GM19328 (cell line): Measurements from ENCODE around the gene GFOD1.
"Not testable (repeated sequence)": the region's sequence is repeated elsewhere in the genome, so short reads cannot be mapped to it uniquely, and the experiment has no call there.

ENCODE experiments used
- ATAC-seq: cut with Tn5 transposase; IDR thresholded peaks from one replicate; pipeline ENCODE4 v1.9.1; 2021; ENCODE audit warnings: mild to moderate bottlenecking, moderate library complexity; ENCODE audit not compliant: unreplicated experiment

Gene GFOD1

DNA sequence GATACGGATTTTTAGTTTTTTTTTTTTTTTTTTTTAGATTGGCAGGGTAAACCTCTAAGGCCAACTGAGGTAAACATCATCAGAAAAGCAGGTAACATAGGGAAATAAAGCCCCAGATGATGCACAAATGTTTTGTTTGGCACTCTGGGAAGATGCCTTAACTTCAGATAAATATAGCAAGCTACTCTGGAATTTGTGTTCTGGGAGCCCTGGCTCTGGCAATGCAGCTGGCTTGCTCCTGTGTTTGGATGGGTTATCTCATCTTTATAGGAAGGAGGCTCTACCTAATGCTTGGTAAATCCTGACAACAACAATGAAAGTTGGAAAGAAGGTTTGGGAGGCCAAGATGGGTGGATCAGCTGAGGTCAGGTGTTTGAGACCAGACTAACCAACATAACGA lies 77.4 kb downstream of the GFOD1 start:
- ATAC-seq, result no peak

GRCh38 chr6:13407709-13408695 lies 79.4 kb downstream of the GFOD1 start:
- ATAC-seq, result no peak

DNA sequence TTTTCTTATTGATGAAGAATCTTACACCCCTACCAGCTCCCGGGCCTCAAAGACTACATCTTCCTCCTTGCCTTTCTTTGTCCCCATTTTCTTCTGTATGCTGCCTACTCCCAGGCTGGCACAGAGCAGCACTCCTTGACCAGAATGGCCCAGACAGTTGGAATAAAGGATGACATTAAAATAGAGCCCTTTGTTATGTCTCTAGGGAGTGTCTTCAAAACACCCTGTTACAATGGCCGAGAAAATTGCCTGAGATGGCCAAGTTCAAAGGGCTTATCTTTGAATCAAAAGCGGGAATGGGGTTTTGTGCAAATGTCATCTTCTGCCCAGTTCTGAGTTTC lies 80.1 kb downstream of the GFOD1 start:
- ATAC-seq, result no peak

DNA sequence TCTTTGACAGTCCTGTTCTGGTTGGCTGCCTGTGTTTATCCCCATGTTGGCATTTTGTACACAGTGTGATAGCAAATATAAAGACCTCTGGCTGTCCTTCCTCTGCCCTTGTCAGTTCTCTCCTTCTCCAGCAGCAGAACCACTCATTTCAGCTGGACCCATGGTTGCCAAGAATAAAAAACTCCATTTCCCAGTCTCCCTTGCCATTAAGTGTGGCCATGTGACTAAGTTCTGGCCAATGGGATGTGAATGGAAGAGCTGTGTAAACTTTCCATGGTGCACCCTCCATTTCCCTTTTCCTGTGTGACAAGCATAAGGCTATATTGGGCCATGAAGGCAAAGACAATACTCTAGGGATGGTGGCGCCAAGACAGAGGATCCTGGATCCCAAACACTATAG lies 80.6 kb downstream of the GFOD1 start:
- ATAC-seq, result no peak

DNA sequence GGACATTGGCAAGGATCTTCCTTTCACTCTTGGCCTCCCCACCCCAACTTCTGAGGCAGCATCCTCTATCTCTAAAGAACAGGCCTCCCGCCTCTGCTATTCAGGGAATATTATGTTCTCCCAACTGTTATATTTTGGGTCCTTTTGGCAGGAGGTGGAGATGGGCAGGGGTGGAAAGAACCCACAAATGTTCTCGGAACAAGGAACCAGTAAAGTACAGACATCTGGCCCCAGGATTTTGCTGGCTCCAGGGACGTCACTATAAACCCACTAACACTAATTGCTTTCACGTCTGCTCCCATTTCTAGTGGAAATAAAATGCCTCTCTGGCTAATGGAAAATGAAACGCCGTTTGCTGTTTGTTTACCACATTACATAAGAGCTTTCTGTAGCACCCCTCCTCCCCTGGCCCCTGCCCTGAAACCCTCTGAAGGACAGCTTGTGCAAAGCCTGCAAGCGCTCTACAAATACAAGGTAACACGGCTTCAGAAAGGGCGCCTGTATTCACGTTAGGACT lies 81.4 kb downstream of the GFOD1 start:
- ATAC-seq, result no peak

GRCh38 chr6:13404892-13405254 lies 82.5 kb downstream of the GFOD1 start:
- ATAC-seq, result no peak

DNA sequence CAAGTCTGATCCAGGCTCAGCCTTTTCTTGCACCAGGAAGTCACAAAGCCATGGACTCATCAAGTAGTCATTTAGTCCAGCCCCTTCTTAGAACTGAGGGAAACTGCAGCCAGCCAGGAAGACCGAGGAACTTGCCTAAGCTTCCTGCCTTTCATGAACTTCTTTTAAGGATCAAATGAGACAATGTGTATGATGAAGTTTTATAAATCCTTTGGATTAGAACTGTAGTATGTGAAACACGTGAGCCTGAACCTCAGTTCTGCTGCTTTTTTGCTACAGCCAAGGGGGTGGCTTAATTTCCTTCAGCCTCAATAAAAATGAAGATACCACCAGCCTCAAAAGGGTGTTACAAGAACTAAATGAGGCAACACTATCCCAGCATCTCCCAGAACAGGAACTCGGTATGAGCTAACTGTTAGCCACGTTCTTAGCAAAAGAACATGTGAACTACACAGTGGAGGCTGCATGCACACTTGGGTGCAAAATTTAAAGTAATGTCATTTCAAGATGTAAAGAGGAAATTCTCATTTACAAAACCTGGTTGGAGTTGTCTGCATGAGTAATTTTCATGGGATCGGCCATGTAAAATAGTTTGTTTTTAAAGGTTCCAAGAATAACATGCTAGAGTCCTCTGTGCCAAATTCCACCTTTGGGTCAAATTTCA lies 83.0 kb downstream of the GFOD1 start:
- ATAC-seq, result no peak

- no peak for ATAC-seq
Observed at GRCh38 chr6:13402711-13403110, 84.7 kb downstream of the GFOD1 start.

GRCh38 chr6:13400772-13401171 lies 86.6 kb downstream of the GFOD1 start:
- ATAC-seq, result no peak

DNA sequence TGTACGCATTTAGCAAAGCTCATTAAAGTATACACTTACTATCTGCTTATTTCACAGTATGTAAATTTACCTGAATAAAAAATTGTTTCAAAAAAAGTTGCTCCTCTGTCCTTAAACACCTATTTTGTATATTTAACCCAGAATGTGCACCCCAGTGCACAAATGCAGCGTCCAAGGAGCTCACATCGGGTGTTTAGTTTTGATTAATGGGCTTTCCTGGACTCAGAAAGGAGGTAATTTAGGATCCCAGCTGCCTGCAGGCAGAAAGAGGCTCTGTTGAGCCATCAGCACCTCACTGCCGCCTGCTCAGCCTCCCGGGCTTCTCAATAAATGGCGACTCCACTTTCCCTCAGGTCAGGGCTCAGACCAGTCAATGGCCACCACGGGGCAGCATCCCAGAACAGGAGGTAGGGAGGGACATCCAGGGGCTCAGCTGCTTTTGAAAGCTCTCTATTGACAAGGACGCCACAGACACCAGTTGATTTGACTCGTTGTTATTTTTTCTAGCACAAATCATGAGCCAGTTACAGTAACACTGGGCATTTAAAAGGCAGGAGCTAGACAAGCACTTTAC lies 88.9 kb downstream of the GFOD1 start:
- no peak for ATAC-seq

GRCh38 chr6:13398069-13398381 lies 89.4 kb downstream of the GFOD1 start:
- no peak for ATAC-seq

GRCh38 chr6:13397359-13398068 lies 89.9 kb downstream of the GFOD1 start:
- peak; percentile 67 for ATAC-seq

DNA sequence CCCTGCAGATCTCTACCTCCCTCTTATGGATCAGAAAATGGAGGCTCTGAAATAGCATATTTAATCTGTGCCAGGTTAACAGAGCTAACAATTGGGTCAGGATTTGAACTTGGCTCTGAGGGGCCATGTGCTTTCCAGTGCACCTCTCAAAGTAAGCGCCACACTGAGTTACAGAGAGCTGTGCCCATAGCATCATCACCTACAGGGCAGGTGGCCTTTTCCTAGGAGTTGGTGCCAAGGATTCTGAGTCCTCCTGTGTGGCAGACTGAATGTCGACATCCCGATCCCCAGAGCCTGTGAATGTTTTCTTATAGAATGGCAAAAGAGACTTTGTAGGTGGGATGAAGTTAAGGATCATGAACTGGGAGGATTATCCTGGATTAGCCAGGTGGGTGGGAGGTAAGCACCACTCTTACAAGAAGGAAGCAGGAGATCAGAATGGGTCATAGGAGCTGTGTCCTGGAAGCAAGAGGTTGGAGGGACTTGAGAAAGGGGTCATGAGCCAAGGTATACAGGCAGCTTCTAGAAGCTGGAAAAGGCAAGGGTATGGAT lies 91.1 kb downstream of the GFOD1 start:
- no peak for ATAC-seq

DNA sequence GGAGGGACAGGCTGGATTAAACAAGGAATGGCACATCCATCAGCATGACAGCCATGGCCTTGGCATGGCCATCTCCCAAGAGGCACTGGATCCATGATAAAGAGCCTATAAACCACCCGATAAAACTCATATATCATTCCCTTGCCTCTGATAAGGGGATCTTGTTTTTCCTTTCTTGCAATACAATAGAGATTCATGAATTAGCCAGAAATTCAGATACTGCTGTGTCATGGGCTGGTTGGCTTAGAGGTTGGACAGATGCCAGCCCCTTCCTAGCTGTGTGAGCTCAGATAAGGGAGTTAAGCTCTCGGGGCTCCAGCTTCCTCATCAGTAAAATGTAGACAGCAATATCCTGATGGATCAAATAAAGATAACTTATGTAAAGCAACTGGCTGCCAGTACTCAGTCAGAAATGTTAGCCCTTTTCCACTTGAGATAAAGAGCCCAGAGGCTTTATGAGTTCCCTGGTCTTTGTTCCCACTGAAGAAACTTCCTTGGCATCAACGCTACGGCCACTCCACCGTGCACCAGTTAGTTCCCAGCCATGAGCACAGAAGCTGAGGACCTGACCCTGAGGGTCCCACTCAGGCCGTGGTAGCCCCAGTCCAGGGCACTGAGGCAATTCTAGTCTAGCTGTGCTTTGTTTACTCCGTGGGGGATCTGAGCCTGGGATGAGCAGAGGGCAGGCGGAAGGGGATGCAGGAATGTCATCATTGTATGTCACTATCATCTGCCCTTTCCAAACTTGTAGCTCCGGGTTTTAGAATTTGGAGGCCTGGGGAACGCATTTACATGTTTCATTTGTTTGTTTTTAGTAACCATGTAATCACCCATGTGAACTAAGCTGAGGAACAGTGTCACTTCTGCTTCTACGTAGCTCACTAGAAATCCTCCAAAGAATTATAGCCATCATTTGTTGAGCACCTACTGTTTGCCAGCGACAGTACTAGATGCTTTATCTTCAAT lies 91.8 kb downstream of the GFOD1 start:
- no peak for ATAC-seq

GRCh38 chr6:13392462-13392861 lies 94.9 kb downstream of the GFOD1 start:
- no peak for ATAC-seq

- ATAC-seq, result no peak
Observed at GRCh38 chr6:13391537-13391936, 95.9 kb downstream of the GFOD1 start.

DNA sequence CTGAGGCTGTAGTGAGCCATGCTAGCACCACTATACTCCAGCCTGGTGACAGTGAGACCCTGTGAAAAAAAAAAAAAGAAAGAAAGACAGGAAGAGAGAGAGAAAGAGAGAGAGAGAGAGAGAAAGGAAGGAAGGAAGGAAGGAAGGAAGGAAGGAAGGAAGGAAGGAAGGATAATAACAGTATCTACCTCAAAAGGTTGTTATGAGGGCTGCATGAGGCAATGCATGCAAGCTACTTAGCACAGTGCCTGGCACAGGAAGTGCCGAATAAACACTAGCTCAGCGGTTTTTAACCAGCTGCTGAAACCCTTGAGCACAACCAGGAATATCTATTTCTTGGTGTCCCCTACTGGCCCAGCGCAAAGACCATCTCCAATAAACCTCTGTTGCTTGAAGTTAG lies 96.7 kb downstream of the GFOD1 start:
- ATAC-seq, result no peak

- not testable (repeated sequence) for ATAC-seq
Observed at GRCh38 chr6:13389237-13389636, 98.2 kb downstream of the GFOD1 start.

- not testable (repeated sequence) for ATAC-seq
Observed at GRCh38 chr6:13388769-13389168, 98.6 kb downstream of the GFOD1 start.

- no peak for ATAC-seq
Observed at GRCh38 chr6:13384966-13385365, 102.4 kb downstream of the GFOD1 start.
